ENCODE data around the gene ADCY5.

The ADCY5 gene

GRCh38 chr3:123444023-123444422 lies 4.9 kb downstream of the ADCY5 start:
- no peaks in the 10 kb centered on the region for H3K9me2 ChIP-seq (ENCODE audit: low read depth, low read length)
- no peaks in the 10 kb centered on the region for H3K36me3 ChIP-seq (ENCODE audit: insufficient read depth, low read length)
- H3F3A ChIP-seq (ENCODE audit: insufficient read depth, low read length): no peaks in the 10 kb centered on the region
- H2AFZ ChIP-seq (ENCODE audit: low read length): no peak overlapping the region
- no peaks in the 10 kb centered on the region for H4K20me1 ChIP-seq (ENCODE audit: insufficient read depth, low read length)
- H3K4me2 ChIP-seq (ENCODE audit: low read length): no peak overlapping the region
- no peaks in the 10 kb centered on the region; the same call in 1 of the 2 replicates for H3K27me3 ChIP-seq (ENCODE audit: insufficient read depth, low read length)
- peaks cover 5% of the 10 kb centered on the region for H3K4me1 ChIP-seq (ENCODE audit: insufficient read depth, low read length, severe bottlenecking)
- no peak for TF ChIP-seq EZH2 (IDR thresholded peaks at IDR 0.05; ENCODE audit: borderline replicate concordance, low read length)
- no peak for TF ChIP-seq CTCF (IDR thresholded peaks at IDR 0.05; ENCODE audit: low read length)
- H3K27ac ChIP-seq (ENCODE audit: low read depth, low read length, poor library complexity, severe bottlenecking): no peak overlapping the region
- no peak overlapping the region for H3K4me3 ChIP-seq (ENCODE audit: low read depth, low read length, poor library complexity, severe bottlenecking)
- H3K79me2 ChIP-seq (ENCODE audit: insufficient read depth, low read length): no peaks in the 10 kb centered on the region
- H3K9ac ChIP-seq (ENCODE audit: low read length): no peak overlapping the region
- H3K9me3 ChIP-seq (ENCODE audit: low read length): no peaks in the 10 kb centered on the region

GRCh38 chr3:123442908-123443307 lies 6.0 kb downstream of the ADCY5 start:
- H3K36me3 ChIP-seq (ENCODE audit: insufficient read depth, low read length): no peaks in the 10 kb centered on the region
- H3K9me2 ChIP-seq (ENCODE audit: low read depth, low read length): no peaks in the 10 kb centered on the region
- H3K79me2 ChIP-seq (ENCODE audit: insufficient read depth, low read length): no peaks in the 10 kb centered on the region
- no peak overlapping the region for H2AFZ ChIP-seq (ENCODE audit: low read length)
- TF ChIP-seq EZH2 (IDR thresholded peaks at IDR 0.05; ENCODE audit: borderline replicate concordance, low read length) (no peak), CTCF (IDR thresholded peaks at IDR 0.05; ENCODE audit: low read length) (no peak)
- no peaks in the 10 kb centered on the region for H3F3A ChIP-seq (ENCODE audit: insufficient read depth, low read length)
- no peak overlapping the region for H3K4me2 ChIP-seq (ENCODE audit: low read length)
- H3K9me3 ChIP-seq (ENCODE audit: low read length): no peaks in the 10 kb centered on the region
- H3K27me3 ChIP-seq (ENCODE audit: insufficient read depth, low read length): no peaks in the 10 kb centered on the region; the same call in 1 of the 2 replicates
- H3K9ac ChIP-seq (ENCODE audit: low read length): no peak overlapping the region
- no peaks in the 10 kb centered on the region for H4K20me1 ChIP-seq (ENCODE audit: insufficient read depth, low read length)
- H3K4me1 ChIP-seq (ENCODE audit: insufficient read depth, low read length, severe bottlenecking): no peaks in the 10 kb centered on the region
- no peak overlapping the region for H3K4me3 ChIP-seq (ENCODE audit: low read depth, low read length, poor library complexity, severe bottlenecking)
- no peak overlapping the region for H3K27ac ChIP-seq (ENCODE audit: low read depth, low read length, poor library complexity, severe bottlenecking)

- H3K9ac ChIP-seq (ENCODE audit: low read length): no peak overlapping the region
- H3F3A ChIP-seq (ENCODE audit: insufficient read depth, low read length): no peaks in the 10 kb centered on the region
- no peaks in the 10 kb centered on the region for H3K79me2 ChIP-seq (ENCODE audit: insufficient read depth, low read length)
- no peaks in the 10 kb centered on the region for H4K20me1 ChIP-seq (ENCODE audit: insufficient read depth, low read length)
- no peak overlapping the region for H3K4me2 ChIP-seq (ENCODE audit: low read length)
- H3K9me3 ChIP-seq (ENCODE audit: low read length): no peaks in the 10 kb centered on the region
- no peaks in the 10 kb centered on the region for H3K4me1 ChIP-seq (ENCODE audit: insufficient read depth, low read length, severe bottlenecking)
- H3K9me2 ChIP-seq (ENCODE audit: low read depth, low read length): no peaks in the 10 kb centered on the region
- H2AFZ ChIP-seq (ENCODE audit: low read length): no peak overlapping the region
- H3K36me3 ChIP-seq (ENCODE audit: insufficient read depth, low read length): no peaks in the 10 kb centered on the region
- no peaks in the 10 kb centered on the region; the same call in 1 of the 2 replicates for H3K27me3 ChIP-seq (ENCODE audit: insufficient read depth, low read length)
- H3K4me3 ChIP-seq (ENCODE audit: low read depth, low read length, poor library complexity, severe bottlenecking): no peak overlapping the region
- TF ChIP-seq EZH2 (IDR thresholded peaks at IDR 0.05; ENCODE audit: borderline replicate concordance, low read length): no peak
- H3K27ac ChIP-seq (ENCODE audit: low read depth, low read length, poor library complexity, severe bottlenecking): no peak overlapping the region
Observed at GRCh38 chr3:123442125-123442524, 6.8 kb downstream of the ADCY5 start.

All from OCI-LY1 (cell line).